GM21619 (cell line): ENCODE data around the gene SYNC.
A peak's percentile ranks its signal among the peaks of the same experiment; 100 is the strongest.
"Not testable (repeated sequence)": the region's sequence is repeated elsewhere in the genome, so short reads cannot be mapped to it uniquely, and the experiment has no call there.

Experiments used
- ATAC-seq: cut with Tn5 transposase; IDR thresholded peaks from one replicate; pipeline ENCODE4 v1.9.1; 2021; ENCODE audit not compliant: unreplicated experiment

SYNC gene

GRCh38 chr1:32695098-32695904, 7.3 kb downstream of the SYNC start:
- ATAC-seq, result no peak

- ATAC-seq, result no peak
Measured at GRCh38 chr1:32693455-32694174, 9.0 kb downstream of the SYNC start.

- no peak for ATAC-seq
Measured at GRCh38 chr1:32686387-32686786, 16.2 kb downstream of the SYNC start.

GRCh38 chr1:32685498-32685897, 17.1 kb downstream of the SYNC start:
- ATAC-seq, result no peak

- ATAC-seq, result no peak
Measured at GRCh38 chr1:32684167-32684811, 18.3 kb downstream of the SYNC start.

GRCh38 chr1:32683397-32683796, 19.2 kb downstream of the SYNC start:
- no peak for ATAC-seq

- ATAC-seq, result no peak
Measured at GRCh38 chr1:32681999-32682398, 20.6 kb downstream of the SYNC start.

GRCh38 chr1:32681509-32681908, 21.1 kb downstream of the SYNC start:
- no peak for ATAC-seq

- ATAC-seq, result no peak
Measured at GRCh38 chr1:32680642-32681041, 21.9 kb downstream of the SYNC start.

- not testable (repeated sequence) for ATAC-seq
Measured at GRCh38 chr1:32679993-32680392, 22.6 kb downstream of the SYNC start.

GRCh38 chr1:32676945-32677344, 25.6 kb downstream of the SYNC start:
- ATAC-seq, result no peak

GRCh38 chr1:32668716-32669115, 33.9 kb downstream of the SYNC start:
- not testable (repeated sequence) for ATAC-seq

- ATAC-seq, result no peak
Measured at GRCh38 chr1:32666901-32667566, 35.5 kb downstream of the SYNC start.

GRCh38 chr1:32665915-32666314, 36.7 kb downstream of the SYNC start:
- no peak for ATAC-seq

GRCh38 chr1:32659581-32659980, 43.0 kb downstream of the SYNC start:
- ATAC-seq, result no peak

- no peak for ATAC-seq
Measured at GRCh38 chr1:32652244-32652962, 50.2 kb downstream of the SYNC start.

- ATAC-seq, result no peak
Measured at GRCh38 chr1:32651461-32652073, 51.0 kb downstream of the SYNC start.

- ATAC-seq, result peak; percentile 78
Measured at GRCh38 chr1:32650752-32651460, 51.7 kb downstream of the SYNC start, which contains the start of gene RBBP4. Gene RBBP4, plus strand, starts transcription at chr1:32651208. Its CDS starts 99 bp downstream, at chr1:32651307.

GRCh38 chr1:32650248-32650751, 52.3 kb downstream of the SYNC start, which contains the start of gene ZBTB8OS:
Gene ZBTB8OS, minus strand, starts transcription at chr1:32650550. Its CDS starts 21 bp downstream, at chr1:32650529.
- peak; percentile 61 for ATAC-seq
